Progenitor cell of endocrine pancreas (in vitro differentiated cells): ENCODE data around the gene DNAH14. TPM values are rescaled to one million over a fixed set of nuclear protein-coding genes. Genes with fewer than 3 reads are reported as not detected.

Source experiments
- DNase-seq: peaks from one replicate; pipeline ENCODE4 v3.0.0; 2021; ENCODE audit warnings: low spot score; ENCODE audit not compliant: unreplicated experiment
- H3K27ac Mint-ChIP-seq: 2 replicates; pipeline ENCODE4 v1.8.0; 2021; ENCODE audit warnings: mild to moderate bottlenecking, moderate library complexity, mixed read lengths
- H3K27me3 Mint-ChIP-seq: 2 replicates; pipeline ENCODE4 v1.8.0; 2021; ENCODE audit warnings: mixed read lengths
- H3K36me3 Mint-ChIP-seq: 2 replicates; pipeline ENCODE4 v1.8.0; 2022; ENCODE audit warnings: mixed read lengths; ENCODE audit not compliant: insufficient read depth
- H3K4me1 Mint-ChIP-seq: 2 replicates; pipeline ENCODE4 v1.8.0; 2021; ENCODE audit warnings: low read depth, mixed read lengths
- H3K4me3 Mint-ChIP-seq: 2 replicates; pipeline ENCODE4 v1.8.0; 2021; ENCODE audit warnings: low read depth, mild to moderate bottlenecking, moderate library complexity, mixed read lengths
- H3K9me3 Mint-ChIP-seq: 2 replicates; pipeline ENCODE4 v1.8.0; 2021; ENCODE audit warnings: low read depth, mixed read lengths
- total RNA-seq: library from RNA; stranded (reverse); gene quantifications from 2 replicates; pipeline ENCODE4 v1.2.1, GENCODE V29; 2021
- TF ChIP-seq, protein P1 (sequence below): fragments of 200-600 bp; sonication (generic); IDR thresholded peaks from one replicate; pipeline ENCODE4 v1.5.0; 2021; ENCODE audit warnings: antibody characterized with exemption, mild to moderate bottlenecking; ENCODE audit not compliant: unreplicated experiment

The DNAH14 gene
- total RNA-seq, 1 donor from 2014 or later: 71.7 TPM

DNA sequence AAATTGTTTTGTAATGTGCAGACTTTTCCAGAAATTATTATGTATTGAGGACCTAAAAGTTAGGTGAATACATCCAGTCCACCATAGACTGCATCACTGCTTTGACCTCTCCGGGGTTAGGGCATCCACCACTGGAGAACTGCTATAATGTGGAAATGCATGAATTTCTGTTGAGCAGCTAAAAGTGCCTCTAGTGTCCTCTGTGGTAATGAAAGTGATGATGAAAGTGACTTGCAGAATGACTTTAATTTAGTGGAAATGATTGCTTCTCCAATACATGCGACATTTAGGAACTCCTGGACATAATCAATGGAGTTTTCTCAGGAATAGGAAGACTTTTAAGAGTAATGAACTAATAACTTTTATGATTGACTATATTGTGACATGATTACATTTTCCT, 327.6 kb downstream of the DNAH14 start:
- no peak for DNase-seq
- Mint-ChIP-seq H3K9me3 (peaks cover 4% of the 10 kb centered on the region), H3K4me1 (peaks cover 2% of the 10 kb centered on the region), H3K27ac (no peak overlapping the region), H3K27me3 (no peaks in the 10 kb centered on the region), H3K36me3 (peaks cover 15% of the 10 kb centered on the region), H3K4me3 (no peak overlapping the region)
- TF ChIP-seq, protein P1, sequence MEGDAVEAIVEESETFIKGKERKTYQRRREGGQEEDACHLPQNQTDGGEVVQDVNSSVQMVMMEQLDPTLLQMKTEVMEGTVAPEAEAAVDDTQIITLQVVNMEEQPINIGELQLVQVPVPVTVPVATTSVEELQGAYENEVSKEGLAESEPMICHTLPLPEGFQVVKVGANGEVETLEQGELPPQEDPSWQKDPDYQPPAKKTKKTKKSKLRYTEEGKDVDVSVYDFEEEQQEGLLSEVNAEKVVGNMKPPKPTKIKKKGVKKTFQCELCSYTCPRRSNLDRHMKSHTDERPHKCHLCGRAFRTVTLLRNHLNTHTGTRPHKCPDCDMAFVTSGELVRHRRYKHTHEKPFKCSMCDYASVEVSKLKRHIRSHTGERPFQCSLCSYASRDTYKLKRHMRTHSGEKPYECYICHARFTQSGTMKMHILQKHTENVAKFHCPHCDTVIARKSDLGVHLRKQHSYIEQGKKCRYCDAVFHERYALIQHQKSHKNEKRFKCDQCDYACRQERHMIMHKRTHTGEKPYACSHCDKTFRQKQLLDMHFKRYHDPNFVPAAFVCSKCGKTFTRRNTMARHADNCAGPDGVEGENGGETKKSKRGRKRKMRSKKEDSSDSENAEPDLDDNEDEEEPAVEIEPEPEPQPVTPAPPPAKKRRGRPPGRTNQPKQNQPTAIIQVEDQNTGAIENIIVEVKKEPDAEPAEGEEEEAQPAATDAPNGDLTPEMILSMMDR: no peak

DNA sequence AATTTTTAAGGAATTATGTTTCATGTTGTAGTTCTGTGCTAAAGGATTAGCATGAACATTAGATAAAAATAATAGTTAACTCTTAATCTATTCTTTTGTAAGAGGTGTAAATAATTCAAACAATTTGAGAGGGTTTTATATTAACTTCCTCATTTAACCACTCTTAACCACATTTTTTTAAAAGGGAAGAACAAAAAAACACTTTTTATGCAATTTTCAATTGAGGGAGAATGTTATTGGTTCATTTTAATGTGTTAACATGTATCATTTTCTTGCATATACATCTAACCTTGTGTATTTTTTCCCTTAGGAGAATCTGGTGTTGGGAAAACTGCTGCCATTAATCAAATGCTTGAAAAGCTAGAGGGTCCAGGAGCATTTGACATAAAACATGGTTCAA, 329.3 kb downstream of the DNAH14 start:
- DNase-seq: no peak
- H3K9me3 Mint-ChIP-seq: peaks cover 11% of the 10 kb centered on the region
- H3K27me3 Mint-ChIP-seq: no peaks in the 10 kb centered on the region
- peaks cover 2% of the 10 kb centered on the region for H3K4me1 Mint-ChIP-seq
- TF ChIP-seq, protein P1: no peak
- peaks cover 15% of the 10 kb centered on the region for H3K36me3 Mint-ChIP-seq
- no peak overlapping the region for H3K4me3 Mint-ChIP-seq
- no peak overlapping the region for H3K27ac Mint-ChIP-seq

DNA sequence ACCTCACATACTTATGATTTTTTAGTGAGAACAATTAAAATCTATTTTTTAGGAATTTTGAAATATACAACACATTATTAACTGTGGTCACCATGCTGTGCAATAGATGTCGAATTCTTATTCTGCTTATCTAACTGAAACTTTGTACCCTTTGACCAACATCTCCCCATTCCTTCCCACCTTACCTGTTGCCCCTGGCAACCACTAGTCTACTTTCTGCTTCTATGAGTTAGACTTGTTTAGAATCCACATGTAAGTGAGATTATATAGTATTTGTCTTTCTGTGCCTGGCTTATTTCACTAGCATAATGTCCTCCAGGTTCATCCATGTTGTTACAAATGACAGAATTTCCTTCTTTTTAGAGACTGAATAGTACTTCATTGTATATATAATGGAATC, 330.1 kb downstream of the DNAH14 start:
- Mint-ChIP-seq H3K4me3 (no peak overlapping the region), H3K27ac (no peak overlapping the region), H3K27me3 (no peaks in the 10 kb centered on the region), H3K9me3 (peaks cover 11% of the 10 kb centered on the region), H3K36me3 (peaks cover 15% of the 10 kb centered on the region), H3K4me1 (peaks cover 2% of the 10 kb centered on the region)
- TF ChIP-seq, protein P1: no peak
- DNase-seq: no peak

DNA sequence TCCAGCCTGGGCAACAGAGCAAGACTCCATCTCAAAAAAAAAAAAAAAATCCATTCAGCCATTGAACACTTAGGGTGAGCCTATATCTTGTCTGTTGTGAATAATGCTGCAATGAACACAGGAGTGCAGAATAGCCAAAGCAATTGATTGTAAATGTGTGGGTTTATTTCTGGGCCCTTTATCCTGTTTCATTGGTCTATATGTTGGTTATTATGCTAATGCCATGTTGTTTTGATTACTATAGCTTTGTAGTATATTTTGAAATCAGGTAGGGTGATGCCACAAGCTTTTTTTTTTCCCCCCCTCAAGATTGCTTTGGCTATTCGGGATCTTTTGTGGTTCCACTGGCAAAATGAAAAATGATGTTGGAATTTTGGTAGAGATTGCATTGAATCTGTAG, 330.8 kb downstream of the DNAH14 start:
- H3K9me3 Mint-ChIP-seq: peaks cover 11% of the 10 kb centered on the region
- H3K36me3 Mint-ChIP-seq: peaks cover 15% of the 10 kb centered on the region
- H3K27ac Mint-ChIP-seq: no peak overlapping the region
- no peak for DNase-seq
- no peak overlapping the region for H3K4me3 Mint-ChIP-seq
- peaks cover 2% of the 10 kb centered on the region for H3K4me1 Mint-ChIP-seq
- H3K27me3 Mint-ChIP-seq: no peaks in the 10 kb centered on the region
- TF ChIP-seq, protein P1: no peak

DNA sequence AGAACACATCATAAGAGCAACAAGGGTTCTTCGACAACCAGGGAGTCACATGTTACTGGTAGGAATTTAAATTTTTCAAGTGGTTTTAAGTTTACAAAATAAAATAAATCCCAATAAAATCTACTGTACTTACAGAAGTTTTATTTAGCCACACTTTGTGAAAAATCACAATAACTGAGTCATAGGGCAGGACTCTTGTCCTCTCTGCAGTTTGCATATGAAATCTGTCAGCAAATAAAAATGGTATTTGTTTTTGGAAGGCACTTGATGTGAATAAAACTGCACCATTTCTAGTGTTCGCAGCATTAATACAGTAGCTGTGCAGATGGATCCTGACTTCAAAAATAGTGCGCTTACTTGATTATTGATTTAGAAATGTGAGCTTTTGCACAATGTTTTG, 348.0 kb downstream of the DNAH14 start:
- Mint-ChIP-seq H3K4me3 (no peak overlapping the region), H3K36me3 (peaks cover 19% of the 10 kb centered on the region), H3K9me3 (peaks cover 16% of the 10 kb centered on the region), H3K27me3 (no peaks in the 10 kb centered on the region), H3K27ac (no peak overlapping the region), H3K4me1 (no peaks in the 10 kb centered on the region)
- no peak for DNase-seq
- TF ChIP-seq, protein P1: no peak
